Measurements from ENCODE around the gene SEMA6A.

SEMA6A gene

DNA sequence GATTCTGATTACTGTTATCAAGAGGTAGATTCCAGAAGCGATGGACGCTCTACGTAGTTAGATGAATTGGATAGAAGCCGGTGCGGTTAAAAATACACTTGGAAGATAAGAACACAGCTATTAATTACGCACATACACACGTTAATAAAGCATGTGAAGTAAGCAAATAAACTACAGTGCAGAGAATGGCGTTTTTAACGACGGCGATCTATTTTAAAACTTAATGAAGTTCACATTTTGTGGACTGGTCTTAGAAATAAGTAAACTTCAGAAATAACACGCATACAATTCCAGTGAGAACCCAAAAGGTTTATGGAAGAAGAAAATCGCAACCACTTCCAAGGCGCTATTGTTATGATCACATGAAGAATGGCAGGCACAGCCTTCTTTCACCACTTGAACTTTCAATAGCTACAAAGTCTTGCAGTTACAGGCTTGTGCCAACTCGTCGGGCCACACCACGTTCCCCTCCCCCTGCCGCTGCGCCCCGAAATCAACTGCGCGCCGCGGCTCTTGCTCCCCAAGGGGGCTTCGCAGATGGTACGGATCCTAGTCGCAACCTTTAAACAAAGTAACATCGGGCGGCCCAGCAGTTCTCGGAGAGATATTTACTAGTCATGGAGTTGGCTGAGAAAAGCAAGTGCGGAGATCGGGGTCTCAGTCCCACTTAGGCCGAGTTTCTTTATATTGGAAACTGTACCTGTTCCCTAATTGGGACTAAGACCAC, 866 bp upstream of the SEMA6A start:
- TF ChIP-seq CTCF (IDR thresholded peaks at IDR 0.05; ENCODE audit: extremely low read depth, missing control alignments): no peak
- peak; percentile 32 for DNase-seq (ENCODE audit: low spot score)

DNA sequence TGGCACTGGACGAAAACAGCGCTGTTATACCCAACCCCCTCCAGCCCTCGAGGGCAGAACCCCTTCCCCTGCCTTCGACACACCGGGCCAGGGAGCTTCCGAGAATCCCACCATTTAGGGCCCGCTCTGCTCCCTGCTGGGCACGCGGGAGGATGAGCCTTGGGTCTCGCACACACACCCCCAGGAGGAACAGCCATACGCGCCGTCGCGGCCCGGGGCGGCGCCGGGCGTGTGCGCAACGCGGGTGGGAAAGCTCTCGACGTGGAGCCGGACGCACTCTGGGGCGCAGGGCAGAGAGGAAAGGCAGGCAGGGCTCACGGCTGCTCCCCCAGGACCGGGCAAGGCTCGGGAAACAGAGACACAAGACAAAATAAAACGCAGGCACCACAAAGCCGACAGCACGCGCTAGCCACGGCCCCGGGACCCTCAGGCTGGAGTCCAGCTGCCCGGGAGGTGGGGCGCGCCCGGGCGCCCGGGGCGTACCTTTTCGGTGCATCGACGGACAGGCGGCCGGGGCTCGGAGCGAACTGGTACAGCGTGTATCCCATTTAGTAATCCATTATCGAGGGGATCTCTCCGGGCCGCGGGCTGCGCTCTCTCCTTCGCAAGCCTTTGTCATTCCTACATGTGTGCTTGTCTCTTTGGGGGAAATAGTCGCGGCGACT, 789 bp downstream of the SEMA6A start:
- peak; percentile 45 for DNase-seq (ENCODE audit: low spot score)
- no peak for TF ChIP-seq CTCF (IDR thresholded peaks at IDR 0.05; ENCODE audit: extremely low read depth, missing control alignments)

- DNase-seq (ENCODE audit: low spot score): peak; percentile 34
- no peak for TF ChIP-seq CTCF (IDR thresholded peaks at IDR 0.05; ENCODE audit: extremely low read depth, missing control alignments)
Observed at GRCh38 chr5:116573279-116573701, 1.3 kb downstream of the SEMA6A start.

DNA sequence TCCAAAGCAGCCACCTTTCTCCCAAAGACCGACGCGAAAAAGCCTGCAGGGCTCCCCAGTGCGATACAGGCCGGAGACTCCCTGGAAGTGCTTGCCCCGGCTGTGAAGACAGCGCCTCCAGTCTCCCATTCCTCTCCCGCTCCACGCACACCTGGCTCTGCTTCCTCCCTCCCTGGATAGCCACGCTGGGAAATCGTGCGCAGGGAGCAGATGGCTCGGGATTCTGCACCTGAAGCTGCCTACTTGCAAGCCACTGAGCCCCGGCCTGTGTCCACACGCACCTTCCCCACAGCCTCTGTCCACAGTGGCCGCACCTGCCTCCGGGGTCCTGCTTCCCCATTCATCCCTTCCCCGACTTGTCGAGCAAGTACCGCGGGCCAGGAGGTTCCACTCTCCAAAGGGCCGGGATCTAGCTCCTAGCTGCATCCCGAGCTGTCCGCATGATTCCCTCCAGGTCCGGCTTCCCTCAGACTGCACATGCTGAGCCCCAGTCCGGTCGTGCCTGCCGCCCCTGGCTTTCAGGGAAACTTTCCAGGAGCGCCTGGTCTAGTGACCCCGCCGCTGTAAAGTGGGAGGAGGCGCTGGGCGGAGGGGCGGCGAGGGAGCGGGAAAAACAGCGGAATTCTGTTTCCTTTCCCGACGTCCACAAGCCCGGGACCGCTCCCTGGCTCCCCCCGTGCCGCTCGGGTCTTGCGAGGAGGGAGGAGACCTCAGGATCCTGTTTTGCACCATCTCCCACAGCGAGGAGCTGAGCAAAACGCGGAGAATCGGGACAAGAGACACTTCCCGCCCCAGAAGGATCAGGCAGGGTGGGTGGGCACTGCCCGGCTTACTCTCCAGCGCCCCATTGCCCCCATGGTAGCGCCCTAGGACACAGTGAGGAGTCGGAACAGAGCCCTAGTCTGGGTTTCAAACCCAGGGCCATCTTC, 2.0 kb downstream of the SEMA6A start:
- no peak for DNase-seq (ENCODE audit: low spot score)

GRCh38 chr5:116571568-116572349, 2.9 kb downstream of the SEMA6A start:
- no peak for TF ChIP-seq CTCF (IDR thresholded peaks at IDR 0.05; ENCODE audit: extremely low read depth, missing control alignments)
- no peak for DNase-seq (ENCODE audit: low spot score)

More for the DNA sequence above, 2.0 kb downstream of the SEMA6A start:
- no peak for TF ChIP-seq CTCF (IDR thresholded peaks at IDR 0.05; ENCODE audit: extremely low read depth, missing control alignments)

GRCh38 chr5:116569999-116570398, 4.6 kb downstream of the SEMA6A start:
- TF ChIP-seq CTCF (IDR thresholded peaks at IDR 0.05; ENCODE audit: extremely low read depth, missing control alignments): no peak
- no peak for DNase-seq (ENCODE audit: low spot score)

Data from GM20000 (cell line).